H1 (cell line): ENCODE data around the gene AMMECR1L. TPM values are rescaled to one million over a fixed set of nuclear protein-coding genes. Genes with fewer than 3 reads are reported as not detected.

ENCODE experiments used
- CTCF ChIA-PET: fragments of 300-600 bp; sonication (Branson Sonifier 250); formaldehyde crosslinking; loops from one replicate; lab custom pipeline; 2021; ENCODE audit not compliant: partially characterized antibody; lab: Charles Lee
- POLR2A ChIA-PET: fragments of 300-600 bp; sonication (Branson Sonifier 250); formaldehyde crosslinking; loops from one replicate; lab custom pipeline; 2021; ENCODE audit warnings: inconsistent platforms; ENCODE audit not compliant: partially characterized antibody; lab: Charles Lee
- DNase-seq, 2 experiments: peaks; one replicate each; pipeline versions ENCODE4 v3.0.0 to v3.0.0-alpha.2; 2010 to 2022; ENCODE audit warnings: low spot score in 2 of 2, low read depth in 1 of 2, mixed read lengths in 1 of 2
- FAIRE-seq: peaks from 2 replicates; lab custom pipeline; 2011; peaks lifted over from hg19 to GRCh38; lab: Jason Lieb, UNC
- H2AFZ ChIP-seq: 2 replicates; pipeline ENCODE4 v1.8.1; 2012; ENCODE audit warnings: low read length, inconsistent platforms
- H2AK5ac ChIP-seq: 2 replicates; pipeline ENCODE4 v1.6.1; 2013; ENCODE audit warnings: low read depth, low read length
- H2BK120ac ChIP-seq: replicated peaks from 2 replicates; pipeline ENCODE3; 2013; ENCODE audit warnings: low read depth, low read length, inconsistent platforms
- H2BK12ac ChIP-seq: 2 replicates; pipeline ENCODE4 v1.6.1; 2013; ENCODE audit warnings: low read depth, low read length
- H2BK15ac ChIP-seq: 2 replicates; pipeline ENCODE4 v1.6.1; 2013; ENCODE audit warnings: low read length
- H2BK20ac ChIP-seq: 2 replicates; pipeline ENCODE4 v1.6.1; 2013; ENCODE audit warnings: low read length
- H2BK5ac ChIP-seq: 2 replicates; pipeline ENCODE4 v1.6.1; 2013; ENCODE audit warnings: low read depth, low read length
- H3K14ac ChIP-seq: 2 replicates; pipeline ENCODE4 v1.6.1; 2013; ENCODE audit warnings: inconsistent platforms; ENCODE audit not compliant: insufficient read length
- H3K18ac ChIP-seq: 2 replicates; pipeline ENCODE4 v1.6.1; 2013; ENCODE audit warnings: low read length; ENCODE audit errors: extremely low read depth
- H3K23ac ChIP-seq: 2 replicates; pipeline ENCODE4 v1.6.1; 2013; ENCODE audit warnings: inconsistent platforms; ENCODE audit not compliant: insufficient read length
- H3K23me2 ChIP-seq: 2 replicates; pipeline ENCODE4 v1.6.1; 2013; ENCODE audit warnings: low read depth, low read length
- H3K27ac ChIP-seq: 2 replicates; pipeline ENCODE4 v1.6.1; 2011; ENCODE audit warnings: low read depth, low read length, inconsistent platforms
- H3K27me3 ChIP-seq, 4 experiments: replicated peaks in 1 of 4; 1 replicate in 1 of 4; 2 replicates in 3 of 4; pipeline versions ENCODE4 v1.6.1 to v1.8.1; 2011 to 2013; ENCODE audit warnings: low read length in 3 of 4, mild to moderate bottlenecking in 3 of 4, inconsistent platforms in 2 of 4, mixed read lengths in 2 of 4, moderate library complexity in 1 of 4; ENCODE audit not compliant: control insufficient read depth in 3 of 4, insufficient read depth in 3 of 4; ENCODE audit errors: extremely low read depth in 1 of 4
- H3K36me3 ChIP-seq, 4 experiments: 2 replicates each; pipeline versions ENCODE4 v1.6.1 to v1.8.1; 2011 to 2013; ENCODE audit warnings: mild to moderate bottlenecking in 4 of 4, low read length in 3 of 4, moderate library complexity in 2 of 4, control low read depth in 1 of 4, inconsistent platforms in 1 of 4; ENCODE audit not compliant: insufficient read depth in 4 of 4, control insufficient read depth in 2 of 4
- H3K4ac ChIP-seq: replicated peaks from 2 replicates; pipeline ENCODE3; 2013; ENCODE audit warnings: low read length, low read depth, mixed read lengths, inconsistent platforms; ENCODE audit not compliant: insufficient read length
- H3K4me1 ChIP-seq, 4 experiments: replicated peaks in 1 of 4; 1 replicate in 1 of 4; 2 replicates in 3 of 4; pipeline versions ENCODE4 v1.6.1 to v1.8.1; 2011 to 2013; ENCODE audit warnings: low read length in 3 of 4, inconsistent platforms in 2 of 4, mixed read lengths in 1 of 4; ENCODE audit not compliant: insufficient read depth in 4 of 4, control insufficient read depth in 3 of 4
- H3K4me2 ChIP-seq, 2 experiments: 2 replicates each; pipeline versions ENCODE4 v1.6.1 to v1.8.1; 2011 to 2013; ENCODE audit warnings: low read depth in 2 of 2, low read length in 2 of 2, control low read depth in 1 of 2, inconsistent platforms in 1 of 2, mild to moderate bottlenecking in 1 of 2; ENCODE audit not compliant: insufficient read depth in 1 of 2
- H3K4me3 ChIP-seq, 4 experiments: fragments of 200-600, 300-600 bp in 1 of 4; sonication (generic), shearing (Covaris generic), sonication (Bioruptor Twin) in 1 of 4; 2 replicates each; pipeline versions ENCODE4 v1.5.1 to v1.8.1; 2011 to 2016; ENCODE audit warnings: low read length in 4 of 4, low read depth in 3 of 4, control low read depth in 2 of 4, inconsistent platforms in 2 of 4, mild to moderate bottlenecking in 2 of 4, mixed read lengths in 1 of 4, moderate library complexity in 1 of 4; ENCODE audit not compliant: insufficient read depth in 2 of 4; ENCODE audit errors: extremely low read depth in 1 of 4
- H3K56ac ChIP-seq: replicated peaks from 2 replicates; pipeline ENCODE3; 2013; ENCODE audit warnings: low read depth, mild to moderate bottlenecking, mixed read lengths, low read length, inconsistent platforms; ENCODE audit not compliant: insufficient read length
- H3K79me1 ChIP-seq: 2 replicates; pipeline ENCODE4 v1.6.1; 2013; ENCODE audit warnings: low read depth, low read length, control low read depth
- H3K79me2 ChIP-seq, 2 experiments: 2 replicates each; pipeline versions ENCODE4 v1.6.1 to v1.8.1; 2012 to 2013; ENCODE audit warnings: low read length in 2 of 2, mild to moderate bottlenecking in 2 of 2, inconsistent platforms in 1 of 2; ENCODE audit not compliant: insufficient read depth in 2 of 2, control insufficient read depth in 1 of 2
- H3K9ac ChIP-seq, 4 experiments: replicated peaks in 1 of 4; 1 replicate in 1 of 4; 2 replicates in 3 of 4; pipeline versions ENCODE4 v1.6.1 to v1.8.1; 2011 to 2013; ENCODE audit warnings: low read depth in 3 of 4, low read length in 3 of 4, control low read depth in 2 of 4, mild to moderate bottlenecking in 2 of 4, moderate library complexity in 2 of 4, inconsistent platforms in 1 of 4; ENCODE audit errors: extremely low read depth in 1 of 4
- H3K9me3 ChIP-seq, 2 experiments: 2 replicates each; pipeline versions ENCODE4 v1.6.1 to v1.8.1; 2012 to 2013; ENCODE audit warnings: mild to moderate bottlenecking in 2 of 2, moderate library complexity in 2 of 2, control low read depth in 1 of 2, inconsistent platforms in 1 of 2, low read depth in 1 of 2, low read length in 1 of 2, mixed read lengths in 1 of 2; ENCODE audit not compliant: insufficient read depth in 2 of 2
- H4K20me1 ChIP-seq, 2 experiments: replicated peaks in 1 of 2; 2 replicates each; pipeline versions ENCODE3 to v1.8.1; 2011 to 2013; ENCODE audit warnings: inconsistent platforms in 2 of 2, low read length in 2 of 2, mild to moderate bottlenecking in 1 of 2; ENCODE audit not compliant: insufficient read depth in 2 of 2, control insufficient read depth in 1 of 2
- H4K5ac ChIP-seq: 2 replicates; pipeline ENCODE4 v1.6.1; 2013; ENCODE audit warnings: low read length, low read depth, mixed read lengths, inconsistent platforms; ENCODE audit not compliant: insufficient read length
- H4K8ac ChIP-seq: 2 replicates; pipeline ENCODE4 v1.8.0; 2013; ENCODE audit warnings: mild to moderate bottlenecking, moderate library complexity, low read length, inconsistent platforms; ENCODE audit not compliant: insufficient read depth; ENCODE audit errors: extremely low read depth
- H4K91ac ChIP-seq: replicated peaks from 2 replicates; pipeline ENCODE3; 2013; ENCODE audit warnings: low read length, mixed read lengths, inconsistent platforms; ENCODE audit not compliant: insufficient read length
- EGR1 ChIP-seq: IDR thresholded peaks from 2 replicates; pipeline ENCODE4 v1.6.1; 2011; ENCODE audit warnings: low read depth, low read length, borderline replicate concordance
- HDAC2 ChIP-seq, 2 experiments: fragments of 300-600 bp in 1 of 2; sonication (generic) in 1 of 2; IDR thresholded peaks; 2 replicates each; pipeline ENCODE4 v1.6.1; 2011 to 2012; ENCODE audit warnings: low read depth in 2 of 2, low read length in 2 of 2, mild to moderate bottlenecking in 2 of 2, moderate library complexity in 2 of 2, borderline replicate concordance in 1 of 2, inconsistent platforms in 1 of 2
- HDAC6 ChIP-seq: IDR thresholded peaks from one replicate; pipeline ENCODE4 v1.7.1; 2012; ENCODE audit warnings: low read depth, mild to moderate bottlenecking, inconsistent platforms, low read length, moderate library complexity
- NANOG ChIP-seq: IDR thresholded peaks from 2 replicates; pipeline ENCODE4 v1.6.1; 2011; ENCODE audit warnings: low read length, low read depth, mild to moderate bottlenecking, inconsistent platforms; ENCODE audit not compliant: insufficient read depth, poor library complexity, severe bottlenecking
- POLR2AphosphoS5 ChIP-seq: IDR thresholded peaks from 2 replicates; pipeline ENCODE4 v1.6.1; 2011; ENCODE audit warnings: low read depth, low read length
- RNF2 ChIP-seq: fragments of 200-900, 300-1000 bp; sonication (generic); IDR thresholded peaks from 2 replicates; pipeline ENCODE4 v1.7.1; 2016; ENCODE audit warnings: borderline replicate concordance, low read depth, mild to moderate bottlenecking, antibody characterized with exemption, low read length; ENCODE audit not compliant: poor library complexity, severe bottlenecking; ENCODE audit errors: missing control alignments
- RXRA ChIP-seq: IDR thresholded peaks from 2 replicates; pipeline ENCODE4 v1.6.1; 2011; ENCODE audit warnings: low read depth, mild to moderate bottlenecking, low read length, moderate library complexity; ENCODE audit not compliant: insufficient read depth
- SAP30 ChIP-seq: fragments of 300-600 bp; sonication (generic); IDR thresholded peaks from 2 replicates; pipeline ENCODE4 v1.7.1; 2012; ENCODE audit warnings: low read length, moderate library complexity, mild to moderate bottlenecking, inconsistent platforms; ENCODE audit not compliant: insufficient read depth, insufficient replicate concordance
- SIX5 ChIP-seq: IDR thresholded peaks from 2 replicates; pipeline ENCODE4 v1.6.1; 2011; ENCODE audit warnings: mild to moderate bottlenecking, low read depth, low read length
- SP1 ChIP-seq: IDR thresholded peaks from 2 replicates; pipeline ENCODE4 v1.6.1; 2011; ENCODE audit warnings: low read depth, low read length
- TEAD4 ChIP-seq: IDR thresholded peaks from 2 replicates; pipeline ENCODE4 v1.6.1; 2012; ENCODE audit warnings: low read depth, low read length, inconsistent platforms, mixed read lengths
- YY1 ChIP-seq: IDR thresholded peaks from 2 replicates; pipeline ENCODE4 v1.6.1; 2011; ENCODE audit warnings: low read depth, mild to moderate bottlenecking, low read length
- WGBS, 2 experiments: shearing (Covaris generic) in 1 of 2; methylation state at CpG; one replicate each; pipeline versions ENCODE4 v1.1.6 to v1.1.7; 2013 to 2015; ENCODE audit warnings: low lambda C conversion rate in 2 of 2, mixed read lengths in 2 of 2, inconsistent platforms in 1 of 2, low coverage in 1 of 2, missing lambda C conversion rate in 1 of 2; ENCODE audit not compliant: insufficient replicate concordance in 2 of 2, insufficient coverage in 1 of 2, insufficient read length in 1 of 2; ENCODE audit errors: extremely low coverage in 1 of 2, missing lambda C conversion rate in 1 of 2; 5-methylcytosine and 5-hydroxymethylcytosine counted together
- polyA plus RNA-seq, 7 experiments: library from polyadenylated mRNA; depleted of rRNA in 3 of 7; stranded (reverse) in 5 of 7; unstranded in 2 of 7; fragments of >200 nt in 5 of 7; fragments of 200-250 nt in 2 of 7; gene quantifications; 1 replicate in 5 of 7; 2 replicates in 1 of 7; 4 replicates in 1 of 7; pipeline versions ENCODE4 v1.2.1 to v1.2.3, GENCODE V29; 2011 to 2013; ENCODE audit warnings: missing spikeins in 2 of 7, mixed read lengths in 2 of 7
- total RNA-seq: library from RNA; stranded (reverse); fragmentation: NEBNext Ultra II Directional; extraction: Animal tissue kit (Norgen Biotek cat#: 25700); gene quantifications from 2 replicates; pipeline ENCODE4 v1.2.1, GENCODE V29; 2021

AMMECR1L gene
- total and polyA plus RNA-seq, 2 of the 8 experiments (the other 6 are each of a cell fraction or from before 2014, with no cell fraction given): 10.1 to 18.8 TPM

GRCh38 chr2:127841466-127842178 lies 44.1 kb downstream of the AMMECR1L start:
- H3K9me3 ChIP-seq: no peaks in the 10 kb centered on the region; a peak in 1 of 4 replicates
- no peak overlapping the region for H3K18ac ChIP-seq
- no peaks in the 10 kb centered on the region for H3K79me1 ChIP-seq
- H3K23ac ChIP-seq: no peak overlapping the region
- H2AK5ac ChIP-seq: no peak overlapping the region
- no peak overlapping the region for H2BK5ac ChIP-seq
- no peaks in the 10 kb centered on the region for H3K4me1 ChIP-seq
- FAIRE-seq (no peak), DNase-seq (no peak)
- no peak overlapping the region for H3K4me2 ChIP-seq
- no peaks in the 10 kb centered on the region for H3K23me2 ChIP-seq
- H2BK120ac ChIP-seq: no peak overlapping the region
- H3K79me2 ChIP-seq: no peaks in the 10 kb centered on the region
- no peaks in the 10 kb centered on the region for H3K27me3 ChIP-seq
- no peak overlapping the region for H3K4me3 ChIP-seq
- H3K36me3 ChIP-seq: peaks cover 0 to 17% (median 6%) of the 10 kb centered on the region in 4 experiments; a peak in 5 of 8 replicates
- 88% methylated on average over 20 of the region's 20 CpGs; no CpG with 5 or more reads in 1 of the 2 experiments for WGBS, 2 experiments
- no peak overlapping the region for H3K9ac ChIP-seq
- CTCF ChIA-PET: interaction anchor here (1.2 to 1.5 kb wide), 2 partner anchors 12 to 251 kb away, joined by 4 to 5 read pairs; no protein-coding TSS in a partner anchor
- no peak overlapping the region for H3K56ac ChIP-seq
- H2BK15ac ChIP-seq: no peak overlapping the region
- no peak overlapping the region for H2AFZ ChIP-seq
- H4K91ac ChIP-seq: no peak overlapping the region
- no peak overlapping the region for H2BK12ac ChIP-seq
- H2BK20ac ChIP-seq: no peak overlapping the region
- no peak overlapping the region for H4K8ac ChIP-seq
- H4K20me1 ChIP-seq: peaks cover under 1 to 3% of the 10 kb centered on the region in 2 experiments
- no peak overlapping the region for H3K27ac ChIP-seq
- H4K5ac ChIP-seq: no peak overlapping the region
- H3K14ac ChIP-seq: no peak overlapping the region
- POLR2A ChIA-PET: interaction anchor here (1.5 to 2.4 kb wide), 4 partner anchors 9 to 15 kb away, joined by 5 to 8 read pairs (median 6); no protein-coding TSS in a partner anchor
- H3K4ac ChIP-seq: no peak overlapping the region
- no peak for TF ChIP-seq NANOG
- TF ChIP-seq YY1: no peak
- no peak for TF ChIP-seq TEAD4
- TF ChIP-seq POLR2AphosphoS5: no peak
- no peak for TF ChIP-seq EGR1
- no peak for TF ChIP-seq RXRA
- no peak for TF ChIP-seq SIX5
- no peak for TF ChIP-seq HDAC6
- no peak for TF ChIP-seq RNF2
- no peak for TF ChIP-seq SP1
- no peak for TF ChIP-seq HDAC2 (IDR thresholded peaks at IDR 0.05; ENCODE audit: borderline replicate concordance in 1 of 2, low read depth in 2 of 2, low read length in 2 of 2)
- no peak for TF ChIP-seq SAP30
